Measurements from ENCODE around the gene AQP5.

AQP5 gene

DNA sequence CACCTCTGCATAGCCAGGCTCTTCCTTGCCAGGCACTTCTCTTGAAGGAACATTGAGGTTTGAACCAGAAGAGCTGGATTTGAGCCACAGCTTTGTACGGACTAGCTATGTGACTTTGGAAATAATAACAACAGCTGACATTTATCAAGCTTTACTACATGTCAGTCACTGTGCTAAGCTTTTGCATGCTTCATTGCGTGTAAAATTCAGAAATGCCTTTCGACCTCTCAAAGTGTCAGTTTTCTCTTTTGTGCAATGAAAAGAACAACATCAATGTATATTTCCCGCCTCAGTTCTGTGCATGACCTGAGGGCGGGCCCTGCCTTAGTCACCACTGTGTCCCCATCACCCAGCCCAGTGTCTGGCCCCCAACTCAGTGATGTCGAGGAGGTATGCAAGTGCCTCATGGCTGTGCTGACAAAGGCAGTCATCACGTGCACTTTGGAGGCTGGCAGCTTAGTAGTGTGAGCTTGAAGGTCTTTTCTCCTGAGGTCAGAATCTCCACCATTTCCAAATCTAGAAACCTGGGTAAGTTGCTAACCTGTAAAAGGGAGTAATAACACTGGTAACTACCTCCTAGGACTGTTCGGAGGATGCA lies 29.0 kb upstream of the AQP5 start:
- DNase-seq: no peak

DNA sequence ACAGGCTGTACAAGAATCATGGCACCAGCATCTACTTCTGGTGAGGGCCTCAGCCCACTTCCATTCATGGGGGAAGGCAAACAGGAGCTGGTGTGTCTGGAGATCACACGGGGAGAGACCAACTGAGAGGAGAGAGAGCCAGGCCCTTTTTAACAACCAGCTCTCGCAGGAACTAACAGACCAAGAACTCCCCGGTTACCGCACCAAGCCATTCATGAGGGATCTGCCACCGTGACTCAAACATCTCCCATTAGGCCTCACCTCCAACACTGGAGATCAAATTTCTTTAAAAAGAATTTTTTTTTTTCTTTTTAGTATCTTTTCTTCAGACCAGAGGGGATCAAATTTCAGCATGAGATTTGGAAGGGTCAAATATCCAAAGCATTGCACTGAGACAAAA lies 27.9 kb upstream of the AQP5 start:
- DNase-seq: no peak

DNA sequence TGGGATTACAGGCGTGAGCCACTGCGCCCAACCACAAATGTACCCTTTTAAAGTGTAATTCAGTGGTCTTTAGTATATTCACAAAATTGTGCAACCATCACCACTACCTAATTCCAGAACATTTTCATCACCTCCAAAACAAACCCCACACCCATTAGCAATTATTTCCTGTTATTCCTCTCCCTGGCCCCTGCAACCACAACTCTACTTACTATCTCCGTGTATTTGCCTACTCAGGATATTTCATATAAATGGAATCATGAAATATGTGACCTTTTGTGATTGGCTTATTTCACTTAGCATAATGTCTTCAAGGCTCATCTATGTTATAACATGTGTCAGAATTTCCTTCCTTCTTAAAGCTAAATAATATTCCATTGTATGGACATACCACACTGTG lies 27.2 kb upstream of the AQP5 start:
- no peak for DNase-seq

DNA sequence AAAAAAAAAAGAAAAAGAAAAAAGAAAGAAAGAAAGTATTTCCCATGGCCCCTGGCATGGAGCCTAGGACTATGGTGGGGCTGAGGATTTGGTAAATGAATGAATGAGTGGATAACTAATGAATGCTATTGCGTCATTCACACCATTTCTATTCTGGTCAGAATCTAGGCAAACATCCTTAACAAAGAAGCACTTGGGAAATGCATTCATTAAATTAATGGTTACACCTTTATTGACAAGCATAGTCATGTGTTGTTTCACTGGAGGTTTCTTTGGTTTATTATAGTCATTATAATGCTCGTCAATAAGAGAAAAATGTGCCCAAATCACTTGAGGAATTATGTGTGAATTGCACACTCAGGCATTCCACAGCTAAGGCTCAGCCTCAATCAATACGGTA lies 24.7 kb upstream of the AQP5 start:
- no peak for DNase-seq

DNA sequence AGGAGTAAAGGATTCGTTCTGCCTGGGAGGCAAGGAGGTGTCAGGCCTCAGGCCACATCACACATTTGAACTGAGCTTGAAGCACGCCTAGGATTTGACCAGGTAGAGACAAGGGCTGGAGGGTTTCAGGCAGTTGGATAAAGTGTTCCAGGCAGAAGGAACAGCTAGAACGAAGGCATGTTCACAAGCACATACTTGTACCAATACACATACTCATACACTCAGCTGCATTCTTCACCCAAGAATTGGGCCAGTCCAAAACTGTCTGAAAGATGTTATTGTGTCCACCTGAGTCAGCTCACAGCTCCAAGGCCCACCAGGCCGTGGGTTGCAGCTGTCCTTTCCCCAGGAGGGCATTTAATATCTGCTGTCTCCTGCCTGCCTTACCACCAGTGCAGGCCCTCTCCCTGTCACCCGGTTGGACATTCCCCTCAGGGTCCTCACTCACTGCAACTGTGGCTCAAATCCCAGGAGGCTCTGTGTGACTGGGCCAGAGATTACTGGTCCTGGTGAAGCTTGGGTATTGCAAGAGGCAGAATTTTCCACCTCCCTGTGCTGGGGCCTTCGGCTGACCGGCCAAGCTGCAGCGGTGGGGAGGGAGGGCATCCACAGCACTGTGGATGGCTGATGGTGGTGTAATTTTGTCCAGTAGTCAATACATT lies 23.9 kb upstream of the AQP5 start:
- no peak for DNase-seq

DNA sequence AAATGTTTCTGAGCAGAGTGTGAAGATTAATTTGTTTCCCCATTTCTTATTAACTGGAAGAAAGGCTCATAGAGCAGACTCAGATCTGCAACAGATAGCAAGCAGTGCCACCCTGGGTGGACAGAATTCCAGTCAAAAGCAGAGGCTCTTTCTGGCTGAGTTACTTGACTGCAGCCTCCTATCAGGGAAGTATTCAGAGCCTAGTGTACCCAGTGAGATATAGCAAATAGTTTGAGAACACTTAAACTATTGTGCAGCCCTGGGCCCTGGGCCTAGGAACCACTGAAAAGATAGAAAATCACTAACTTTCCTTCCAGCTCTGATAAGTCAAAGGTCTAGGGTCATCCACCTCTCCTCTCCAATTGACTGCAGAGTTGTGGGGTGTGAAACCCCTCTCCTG lies 22.4 kb upstream of the AQP5 start:
- no peak for DNase-seq

DNA sequence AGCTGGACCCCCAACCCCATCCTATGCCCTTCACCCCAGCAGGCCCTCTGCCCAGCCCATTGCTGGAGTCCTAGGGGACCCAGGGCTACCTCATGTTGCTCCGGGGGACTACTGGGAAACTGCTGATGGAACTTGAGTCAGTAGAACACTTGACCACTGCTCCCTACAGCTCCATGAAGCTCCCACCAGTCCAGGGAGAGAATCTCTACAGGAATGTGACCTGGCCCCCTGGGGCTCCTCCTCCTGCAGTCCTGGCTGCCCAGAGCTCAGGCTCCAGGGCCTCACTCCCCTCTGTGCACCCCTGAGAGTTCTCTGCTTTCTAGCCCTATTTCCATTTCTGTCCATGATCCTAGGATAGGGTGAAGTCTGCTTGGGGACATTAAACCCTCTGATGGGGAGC lies 22.0 kb upstream of the AQP5 start:
- DNase-seq: no peak

DNA sequence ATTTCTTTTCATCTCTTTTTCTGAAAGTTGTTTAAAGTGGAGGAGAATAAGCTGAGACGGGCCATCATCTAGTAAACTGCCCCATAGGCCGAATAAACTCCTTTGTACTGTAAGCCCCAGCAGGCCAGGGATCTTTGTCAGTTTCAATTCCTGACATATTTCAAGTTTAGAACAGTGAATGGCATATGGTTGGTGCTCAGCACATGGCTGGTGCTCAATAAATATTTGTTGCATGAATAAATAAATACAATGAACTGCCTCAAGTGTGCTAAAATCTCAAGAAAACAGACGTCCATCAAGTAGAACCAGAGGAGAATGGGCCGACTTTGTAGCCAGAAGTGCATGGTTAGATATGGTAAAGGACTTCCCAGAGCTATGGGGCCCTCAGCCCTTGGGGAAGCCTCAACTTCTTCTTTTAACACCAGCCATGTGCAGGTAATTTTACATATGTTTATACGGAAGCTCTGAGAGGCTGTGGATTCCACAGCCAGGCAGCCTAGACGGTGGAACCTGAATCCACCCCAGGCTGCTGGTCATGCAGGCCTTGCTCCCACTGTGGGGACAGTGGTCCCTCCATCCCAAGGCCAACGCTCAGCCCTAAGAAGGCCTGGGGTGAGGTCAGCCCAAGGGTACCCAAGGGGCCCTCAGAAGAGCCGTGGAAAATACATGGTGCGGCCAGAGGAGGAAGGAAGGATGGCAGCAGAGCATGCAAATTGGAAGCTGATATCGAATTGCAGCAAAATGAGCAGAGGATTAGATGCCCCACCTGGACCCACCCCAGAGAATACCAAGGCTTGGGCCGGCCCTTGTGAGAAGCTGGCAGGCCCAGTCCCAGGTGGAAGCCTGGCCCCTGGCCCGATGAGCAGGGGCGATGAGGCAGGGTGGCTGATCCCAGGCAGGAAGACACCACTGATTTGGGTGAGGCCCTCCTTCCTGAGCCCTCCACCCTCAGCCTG lies 19.8 kb upstream of the AQP5 start:
- DNase-seq: no peak

DNA sequence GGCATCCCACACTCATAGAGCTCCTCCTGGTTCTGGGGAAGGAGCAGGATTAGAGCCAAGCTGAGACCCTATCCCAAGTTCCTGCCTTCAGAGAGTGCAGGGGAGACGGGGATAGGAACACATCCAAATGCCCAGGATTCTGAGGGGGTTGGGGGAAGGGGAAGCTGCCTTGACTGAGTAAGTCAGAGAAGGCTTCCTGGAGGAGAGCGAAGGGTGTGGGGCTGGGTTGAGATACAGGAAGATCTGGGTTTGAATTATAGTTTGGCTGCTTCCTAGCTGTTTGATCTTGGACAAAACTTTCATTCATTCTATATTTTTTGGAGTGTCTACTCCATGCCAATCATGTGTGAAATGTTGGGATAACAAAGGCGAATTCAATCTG lies 19.2 kb upstream of the AQP5 start:
- no peak for DNase-seq

DNA sequence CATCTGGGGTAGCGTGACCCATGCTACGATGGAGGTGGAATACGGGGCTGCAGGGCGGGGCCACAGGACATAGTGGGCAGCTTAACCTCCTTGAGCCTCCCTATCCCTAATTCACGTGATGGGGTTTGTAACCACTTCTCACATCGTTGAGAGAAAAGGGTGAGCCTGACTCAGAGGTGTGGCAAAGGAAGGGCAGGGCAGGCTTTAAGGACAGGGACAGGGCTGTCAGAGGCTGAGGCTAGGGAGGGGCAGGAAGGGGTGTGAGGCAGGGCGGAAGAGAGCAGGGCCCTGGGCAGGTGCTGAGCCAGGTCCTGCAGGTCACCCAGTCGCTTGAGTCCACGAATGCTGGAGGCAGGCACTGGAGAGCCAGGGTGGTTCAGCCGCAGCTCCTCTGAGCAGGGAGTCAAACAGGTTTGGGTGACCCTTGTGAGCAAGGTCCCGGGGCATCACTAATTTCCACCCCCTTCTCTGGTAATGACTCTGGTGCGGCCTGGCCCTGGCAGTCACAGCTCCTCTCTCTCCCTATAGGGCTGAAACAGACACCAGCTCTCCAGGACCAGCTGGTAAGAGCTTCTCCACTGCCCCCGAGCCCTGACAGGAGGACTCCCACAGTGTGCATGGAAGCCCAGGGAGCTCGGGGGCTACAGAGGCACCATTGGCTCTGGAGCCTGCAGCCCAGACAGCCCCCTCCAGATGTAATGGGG lies 18.6 kb upstream of the AQP5 start:
- no peak for DNase-seq

DNA sequence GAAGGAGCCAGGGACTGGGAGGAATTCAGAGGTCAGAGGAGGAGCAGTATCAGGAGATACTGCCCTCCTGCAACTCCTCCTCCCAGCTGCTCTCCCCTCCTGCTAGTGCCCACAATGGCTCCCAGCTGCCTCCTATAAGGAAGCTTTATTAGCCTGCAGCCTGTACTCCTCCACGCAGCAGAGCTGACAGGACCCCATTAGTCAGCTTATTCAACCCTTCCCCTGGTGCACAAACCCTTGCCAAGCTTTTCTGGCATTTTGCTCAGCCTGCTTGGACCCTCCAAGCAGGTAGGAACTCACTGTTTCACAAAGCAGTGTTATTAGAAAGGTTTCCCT lies 18.1 kb upstream of the AQP5 start:
- no peak for DNase-seq

DNA sequence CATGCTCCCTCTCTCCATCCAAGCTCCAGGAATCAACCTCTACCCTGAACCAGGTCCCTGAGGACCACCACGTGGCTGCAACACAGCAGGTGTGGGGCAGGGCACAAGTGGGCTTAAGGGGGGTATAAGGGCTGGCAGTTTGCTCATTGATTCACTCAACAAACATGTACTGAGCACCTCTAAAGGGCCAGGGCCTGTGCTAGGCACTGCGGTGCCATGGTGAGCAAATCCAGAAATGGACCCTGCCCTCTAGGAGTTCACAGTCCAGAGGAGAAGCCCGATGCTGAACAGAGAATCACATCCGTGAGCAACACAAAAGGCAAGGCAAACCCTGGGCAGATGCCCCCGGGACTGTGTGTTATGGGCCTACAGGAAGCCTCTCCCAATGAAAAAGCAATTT lies 17.6 kb upstream of the AQP5 start:
- DNase-seq: no peak

DNA sequence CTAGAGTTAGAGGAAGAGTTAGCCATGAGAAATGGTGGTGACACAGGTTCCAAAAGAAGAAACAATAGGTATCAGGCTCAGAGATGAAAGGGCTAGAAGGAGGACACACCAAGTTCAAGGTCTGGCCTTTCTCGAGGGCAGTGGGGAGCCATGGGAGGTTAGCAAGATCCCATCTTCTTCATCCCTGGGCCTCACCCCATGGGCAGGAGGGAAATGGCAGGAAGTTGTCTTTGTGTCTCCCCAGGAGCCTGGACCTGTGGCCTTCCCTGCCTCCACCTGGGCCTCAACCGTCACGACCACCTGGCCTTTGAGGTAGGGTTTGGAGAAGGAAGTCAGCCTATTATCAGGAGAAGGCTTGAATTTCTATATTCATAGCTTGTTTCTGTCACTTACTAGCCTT lies 17.0 kb upstream of the AQP5 start:
- DNase-seq: no peak

DNA sequence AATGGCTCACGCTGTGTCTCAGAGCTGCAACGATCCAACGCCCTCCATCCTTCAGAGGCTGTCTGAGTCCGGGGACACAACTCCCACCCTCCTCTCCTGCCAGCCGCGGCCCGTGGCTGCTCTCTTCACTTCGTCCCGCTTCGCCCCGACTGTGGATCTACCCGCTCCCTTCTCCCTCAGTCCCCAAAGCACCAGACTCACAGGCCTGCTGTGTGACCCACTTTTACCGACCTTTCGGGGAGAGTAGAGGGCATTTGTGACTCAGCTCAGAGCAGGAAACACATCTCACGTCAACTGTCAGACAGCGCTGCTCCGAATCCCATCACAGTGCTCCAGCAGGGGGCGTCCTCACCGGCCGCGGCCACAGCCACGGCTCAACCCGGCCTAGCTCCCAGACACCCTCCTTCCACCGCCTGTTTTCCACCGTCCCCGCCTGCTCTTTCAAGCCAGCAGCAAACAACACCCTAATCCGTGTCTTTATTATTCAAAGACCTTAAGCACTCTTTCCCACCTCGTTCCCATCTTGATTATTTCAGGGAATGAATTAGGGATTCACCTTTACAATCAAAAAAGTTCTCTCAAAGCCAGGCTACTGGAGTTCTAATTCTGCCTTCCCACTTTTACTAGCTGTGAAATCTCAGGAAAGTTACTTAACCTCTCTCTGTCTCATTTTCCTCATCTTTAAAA lies 16.1 kb upstream of the AQP5 start:
- DNase-seq: peak; percentile 78

DNA sequence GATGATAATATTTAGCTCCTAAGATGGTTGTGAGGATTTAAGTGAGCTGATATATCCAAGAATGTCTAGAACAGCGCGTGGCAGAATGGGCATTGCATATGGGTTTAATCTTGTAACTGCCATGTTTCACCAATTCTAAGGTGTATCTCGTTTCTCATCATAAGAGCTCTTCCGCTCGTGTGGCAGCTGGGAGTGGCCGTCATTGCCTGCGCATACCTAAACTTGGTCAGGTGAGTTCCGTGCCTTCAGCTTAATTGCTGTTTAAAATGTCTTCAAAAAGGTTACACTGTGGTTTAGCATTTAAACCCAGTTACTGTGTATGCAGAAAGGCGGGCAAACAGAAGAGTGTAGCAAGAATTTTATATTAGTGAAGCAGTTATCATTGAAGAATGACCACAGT lies 15.6 kb upstream of the AQP5 start:
- no peak for DNase-seq

DNA sequence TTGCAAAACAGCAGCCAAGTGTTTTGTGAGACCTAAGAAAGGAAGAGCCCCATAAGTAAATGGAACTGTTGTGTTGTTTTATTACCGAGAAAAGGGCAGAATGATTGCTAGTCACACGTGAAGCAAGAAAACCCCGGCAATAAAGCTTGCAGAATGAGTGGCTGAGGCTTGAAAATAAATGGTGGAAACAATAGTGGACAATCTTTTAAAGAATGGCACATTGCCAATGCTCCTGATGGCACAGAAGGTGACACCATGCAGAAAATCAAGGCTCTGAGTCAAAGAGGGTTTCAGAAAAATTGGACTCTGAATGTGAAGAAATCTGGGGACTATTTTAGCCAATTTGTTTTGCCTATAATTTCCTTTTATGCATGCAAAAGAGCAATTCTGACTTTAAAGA lies 15.2 kb upstream of the AQP5 start:
- no peak for DNase-seq

DNA sequence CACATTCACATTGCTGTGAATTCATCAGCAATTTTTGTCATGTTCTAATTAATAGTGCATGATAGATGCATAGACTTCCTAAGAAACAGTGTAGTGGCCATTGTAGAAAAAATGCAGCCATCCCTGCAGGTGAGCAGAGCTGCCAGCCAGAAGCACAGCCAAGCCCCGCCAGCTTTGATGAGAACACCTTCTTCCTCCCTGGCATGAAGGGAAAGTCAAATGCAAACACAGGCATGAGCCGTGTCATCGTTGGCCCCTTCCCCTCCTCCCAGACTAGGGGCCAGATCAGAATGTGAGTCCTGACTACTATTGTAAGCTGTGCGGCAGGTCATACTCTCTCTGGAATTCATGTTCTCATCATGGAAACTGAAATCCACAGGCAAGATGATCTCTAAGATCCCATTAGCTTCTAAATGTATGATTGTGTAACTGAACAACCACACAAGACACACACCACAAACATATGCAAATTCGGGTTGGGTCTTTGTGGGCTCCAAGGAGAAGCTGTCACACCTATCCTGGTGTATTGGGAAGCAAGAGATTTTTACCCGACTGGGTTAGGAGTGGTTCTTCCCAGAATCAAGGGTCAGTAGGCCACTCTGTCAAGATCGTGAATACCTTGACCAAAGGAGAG lies 14.0 kb upstream of the AQP5 start:
- DNase-seq: no peak

DNA sequence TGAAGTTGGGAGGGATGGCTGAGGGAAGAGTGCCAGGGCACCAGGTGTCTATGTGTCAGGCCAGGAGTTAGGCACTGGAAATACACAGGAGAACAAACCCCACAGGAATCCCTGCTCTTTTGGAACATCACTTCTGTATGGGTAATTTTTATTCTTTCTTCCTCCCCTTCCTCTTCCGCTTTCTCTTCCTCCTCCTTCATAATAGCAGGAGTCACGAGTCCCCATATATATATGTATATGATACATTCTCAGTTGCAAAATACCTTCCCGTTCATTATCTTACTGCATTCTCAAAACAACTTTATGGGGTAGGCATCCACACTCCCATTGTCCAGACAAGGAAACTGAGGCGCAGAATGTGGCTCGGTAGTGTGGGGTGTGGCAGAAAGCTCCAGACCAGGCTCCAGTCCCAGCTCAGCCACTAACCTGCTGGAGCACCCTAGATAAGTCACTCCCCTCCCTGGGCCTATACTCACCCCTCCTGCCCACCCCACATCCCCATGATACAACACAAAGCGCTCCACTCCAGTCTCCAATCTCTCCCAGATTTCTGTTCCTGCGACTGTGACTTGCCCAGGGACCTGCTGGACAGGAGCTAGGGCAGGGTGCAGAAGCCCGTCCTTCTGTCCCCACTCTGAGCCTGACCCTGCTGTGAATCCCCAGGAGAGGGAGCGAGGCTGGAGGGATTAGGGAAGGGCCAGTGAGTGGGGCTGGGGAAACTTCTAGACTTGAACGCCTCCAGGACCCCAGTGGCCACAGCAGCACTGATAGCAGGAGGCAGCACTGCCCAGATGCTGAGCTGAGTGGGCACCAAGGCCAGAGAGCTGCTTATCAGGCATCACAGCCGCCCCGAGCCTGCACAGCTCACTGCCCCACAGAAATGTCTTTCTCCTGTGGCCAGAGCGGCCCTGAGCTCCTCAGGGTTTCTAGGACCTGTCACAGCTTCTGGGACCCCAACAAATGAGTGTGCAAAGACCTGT lies 12.5 kb upstream of the AQP5 start:
- DNase-seq: peak; percentile 87

DNA sequence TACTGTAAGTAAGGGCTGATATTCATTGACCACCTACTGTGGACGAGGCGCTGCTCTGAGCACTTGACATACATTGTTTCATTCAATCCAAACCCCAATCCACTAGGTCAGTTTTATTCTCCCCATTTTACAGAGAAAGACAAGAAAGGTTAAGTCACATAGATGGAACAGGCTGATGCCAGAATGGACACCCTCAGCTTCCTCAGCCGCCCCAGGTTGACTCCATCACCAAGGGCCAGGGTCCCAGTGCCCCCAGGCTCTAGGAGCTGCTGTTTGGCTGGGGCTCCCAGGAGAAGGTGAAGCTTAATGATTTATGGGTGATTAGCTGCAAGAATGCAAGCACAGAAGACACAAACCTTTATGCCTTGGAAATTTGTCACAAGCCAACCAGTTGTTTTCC lies 11.8 kb upstream of the AQP5 start:
- no peak for DNase-seq

DNA sequence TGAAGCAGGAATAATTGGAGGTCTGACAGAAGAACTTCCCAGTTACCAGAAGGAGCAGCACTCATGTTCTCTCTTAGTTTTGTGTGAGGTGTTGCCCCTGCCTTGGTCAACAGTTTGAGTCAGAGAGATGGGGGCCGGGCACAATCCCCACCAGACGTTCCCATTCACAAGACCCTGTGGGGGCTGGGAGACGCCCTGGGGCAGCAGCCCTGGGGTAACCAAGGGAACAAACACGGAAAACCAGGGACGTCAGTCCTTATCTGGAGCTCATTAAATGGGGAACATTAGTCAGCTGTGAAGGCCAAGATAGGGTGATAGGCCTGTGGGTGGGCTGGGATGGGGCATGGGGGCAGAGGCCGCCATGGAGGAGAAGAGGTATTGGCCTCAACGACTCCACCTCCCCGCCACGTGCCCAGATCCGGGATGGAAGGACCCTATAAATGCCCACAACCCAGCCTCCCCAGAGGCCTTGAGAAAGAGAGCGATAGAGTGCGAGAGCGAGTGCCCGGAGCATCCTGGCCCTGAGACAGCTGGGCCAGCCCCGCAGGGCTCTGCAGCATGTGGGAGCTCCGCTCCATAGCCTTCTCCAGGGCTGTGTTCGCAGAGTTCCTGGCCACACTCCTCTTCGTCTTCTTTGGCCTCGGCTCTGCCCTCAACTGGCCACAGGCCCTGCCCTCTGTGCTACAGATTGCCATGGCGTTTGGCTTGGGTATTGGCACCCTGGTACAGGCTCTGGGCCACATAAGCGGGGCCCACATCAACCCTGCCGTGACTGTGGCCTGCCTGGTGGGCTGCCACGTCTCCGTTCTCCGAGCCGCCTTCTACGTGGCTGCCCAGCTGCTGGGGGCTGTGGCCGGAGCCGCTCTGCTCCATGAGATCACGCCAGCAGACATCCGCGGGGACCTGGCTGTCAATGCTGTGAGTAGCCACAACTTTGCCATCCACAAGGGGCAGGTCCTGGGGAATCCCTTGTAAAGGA lies 11.1 kb upstream of the AQP5 start, which contains the start of gene AQP2:
Gene AQP2, plus strand, starts transcription at position 465 of the 979 bp plus-strand sequence. Its CDS starts 94 bp downstream, at position 559.
- no peak for DNase-seq
